ENCODE results near the gene GIT2.

GRCh38 chr12:110042264-110042663, 46.1 kb upstream of the GIT2 start:
- TF ChIP-seq CTCF (IDR thresholded peaks at IDR 0.05) (no peak), EP300 (IDR thresholded peaks at IDR 0.05) (no peak), POLR2A (IDR thresholded peaks at IDR 0.05) (no peak)

All from tibial nerve (tissue), 4 donors.